ENCODE measurements around the gene KIF16B.
A peak's percentile ranks its signal among the peaks of the same experiment; 100 is the strongest.
"Not testable (repeated sequence)": the region's sequence is repeated elsewhere in the genome, so short reads cannot be mapped to it uniquely, and the experiment has no call there.

KIF16B gene

DNA sequence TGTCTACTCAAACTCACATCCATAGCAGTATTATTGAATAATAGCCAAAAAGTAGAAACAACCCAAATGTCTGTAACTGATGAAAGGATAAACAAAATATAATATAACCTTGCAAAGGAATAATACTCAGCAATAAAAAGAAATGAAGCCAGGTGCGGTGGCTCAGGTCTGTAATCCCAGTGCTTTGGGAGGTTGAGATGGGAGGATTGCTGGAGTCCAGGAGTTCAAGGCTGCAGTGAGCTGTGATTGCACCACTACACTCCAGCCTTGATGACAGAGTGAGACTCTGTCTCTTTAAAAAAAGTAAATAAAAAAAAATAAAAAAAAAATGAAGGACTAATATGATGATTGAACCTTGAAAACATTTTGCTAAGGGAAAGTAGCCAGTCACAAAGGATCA, 22.1 kb upstream of the KIF16B start:
- no peak for DNase-seq (ENCODE audit: low read depth in 2 of 2)

- DNase-seq (ENCODE audit: low read depth in 2 of 2), result no peak
These were observed 16.9 kb upstream of the KIF16B start for GRCh38 chr20:16590041-16590633.

DNA sequence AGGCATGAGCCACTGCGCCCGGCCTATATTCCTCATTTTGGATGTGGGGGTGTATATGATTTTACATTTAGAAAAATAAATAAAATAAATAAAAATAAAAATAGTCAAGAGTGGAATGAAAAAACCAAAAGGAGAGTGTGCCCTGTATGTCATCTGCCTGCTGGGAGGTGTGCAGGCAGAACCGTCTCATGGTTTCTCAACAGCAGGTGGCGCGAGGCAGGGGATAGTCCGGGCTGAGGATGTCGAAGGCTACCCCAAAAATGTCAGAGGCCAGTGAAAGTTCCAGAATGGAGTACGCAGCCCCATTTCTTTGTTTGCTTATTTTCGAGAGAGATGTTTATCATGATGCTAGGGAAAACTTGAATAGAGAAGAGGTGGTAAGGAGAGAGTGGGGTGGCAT, 16.4 kb upstream of the KIF16B start:
- no peak for DNase-seq (ENCODE audit: low read depth in 2 of 2)

- no peak for DNase-seq (ENCODE audit: low read depth in 2 of 2)
These were observed 15.0 kb upstream of the KIF16B start for GRCh38 chr20:16588241-16588640.

GRCh38 chr20:16587066-16587465, 13.8 kb upstream of the KIF16B start:
- DNase-seq (ENCODE audit: low read depth in 2 of 2), result no peak

GRCh38 chr20:16583474-16583873, 10.2 kb upstream of the KIF16B start:
- DNase-seq (ENCODE audit: low read depth in 2 of 2), result no peak

DNA sequence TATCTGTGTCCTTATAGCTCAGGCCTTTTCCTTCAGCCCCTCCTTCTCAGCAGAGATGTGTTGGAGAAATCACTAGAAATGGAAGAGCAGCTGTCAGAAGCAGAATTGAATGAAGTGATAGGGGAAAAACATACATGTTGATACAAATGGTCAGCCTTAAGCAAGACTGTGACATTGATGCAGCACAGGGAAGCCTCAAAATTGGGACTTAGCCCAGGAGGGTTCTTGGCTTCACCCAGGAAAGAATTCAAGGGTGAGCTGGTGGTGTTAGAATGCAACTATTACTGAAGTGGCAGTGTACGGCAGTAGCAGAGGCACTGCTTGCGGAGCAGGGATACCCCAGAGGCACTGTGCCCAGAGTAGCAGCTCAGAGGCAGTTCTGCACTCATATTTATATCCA, 8.0 kb upstream of the KIF16B start:
- DNase-seq (ENCODE audit: low read depth in 2 of 2), result no peak

DNA sequence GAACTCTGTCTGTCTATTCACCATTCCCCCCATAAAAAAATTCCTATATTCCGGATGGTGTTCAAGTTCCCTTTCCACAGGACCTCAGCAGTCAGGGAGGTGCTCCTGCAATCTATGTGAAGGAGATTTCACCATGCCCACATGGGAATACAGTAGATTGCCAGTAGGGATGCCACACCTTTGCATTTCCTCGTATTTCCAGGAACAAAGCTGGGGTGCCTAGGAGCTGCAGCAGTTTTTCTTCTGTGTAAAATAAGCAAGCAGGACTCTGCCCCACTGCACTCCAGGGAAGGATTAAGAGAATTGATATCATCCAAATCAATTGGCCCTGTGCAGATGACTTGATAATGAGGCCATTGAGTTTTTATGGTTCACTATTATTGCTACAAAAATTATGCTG, 7.4 kb upstream of the KIF16B start:
- DNase-seq (ENCODE audit: low read depth in 2 of 2), result no peak

GRCh38 chr20:16580147-16580546, 6.9 kb upstream of the KIF16B start:
- no peak for DNase-seq (ENCODE audit: low read depth in 2 of 2)

DNA sequence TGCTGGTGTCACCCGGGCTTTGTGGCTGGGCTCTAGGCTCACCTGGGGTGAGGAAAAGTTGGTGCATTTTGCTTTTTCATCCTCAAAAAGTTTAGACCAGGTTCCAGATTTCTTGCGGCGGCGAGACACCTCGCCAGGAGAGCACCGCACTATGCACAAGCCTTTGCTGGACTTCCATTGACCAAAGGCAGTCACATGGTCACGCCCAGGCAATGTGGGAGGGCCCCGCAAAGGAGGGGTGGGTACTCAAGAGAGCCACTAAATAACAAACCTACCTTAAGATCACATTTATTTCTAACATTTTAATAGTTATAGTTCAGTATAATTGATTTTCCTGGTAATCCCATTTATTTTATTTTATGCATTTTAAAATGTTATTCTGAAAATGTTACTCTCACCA, 3.0 kb upstream of the KIF16B start:
- no peak for DNase-seq (ENCODE audit: low read depth in 2 of 2)

GRCh38 chr20:16575390-16576140, 2.3 kb upstream of the KIF16B start:
- DNase-seq (ENCODE audit: low read depth in 2 of 2), result no peak

DNA sequence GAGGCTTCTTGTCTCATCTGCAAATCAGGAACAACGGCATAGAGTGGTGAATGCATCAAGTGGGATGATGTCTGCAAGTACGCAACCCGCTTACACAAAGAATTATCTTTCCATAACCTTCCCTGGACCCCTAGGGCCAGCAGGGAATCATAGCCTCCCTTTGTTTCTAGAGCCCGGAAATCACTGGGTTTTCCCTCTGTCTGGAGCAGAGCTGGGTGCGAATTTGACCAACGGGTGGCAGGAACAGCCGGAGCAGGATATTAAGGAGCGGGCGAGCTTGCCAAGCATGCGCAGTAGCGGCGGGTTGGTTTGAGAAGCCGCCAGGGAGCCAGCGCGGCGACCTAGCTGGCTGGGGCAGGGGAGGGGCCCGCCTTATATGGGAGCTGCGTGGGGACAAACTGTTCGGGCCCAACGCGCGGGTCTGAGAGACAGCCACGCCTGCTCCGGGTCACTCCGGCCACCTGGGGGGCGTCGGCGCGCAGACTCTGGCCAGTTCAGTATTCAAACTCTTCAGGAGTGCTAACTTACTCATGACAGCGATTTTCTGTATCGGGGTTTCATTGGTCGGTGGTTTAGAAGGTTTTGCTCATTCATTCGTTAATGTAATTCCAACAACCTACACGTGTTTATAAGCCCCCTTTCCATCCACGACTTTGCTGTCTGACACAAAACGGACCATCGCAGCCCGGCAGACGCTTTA, 1.6 kb upstream of the KIF16B start:
- peak; percentile 23 to 66 for DNase-seq (ENCODE audit: low read depth in 2 of 2)

DNA sequence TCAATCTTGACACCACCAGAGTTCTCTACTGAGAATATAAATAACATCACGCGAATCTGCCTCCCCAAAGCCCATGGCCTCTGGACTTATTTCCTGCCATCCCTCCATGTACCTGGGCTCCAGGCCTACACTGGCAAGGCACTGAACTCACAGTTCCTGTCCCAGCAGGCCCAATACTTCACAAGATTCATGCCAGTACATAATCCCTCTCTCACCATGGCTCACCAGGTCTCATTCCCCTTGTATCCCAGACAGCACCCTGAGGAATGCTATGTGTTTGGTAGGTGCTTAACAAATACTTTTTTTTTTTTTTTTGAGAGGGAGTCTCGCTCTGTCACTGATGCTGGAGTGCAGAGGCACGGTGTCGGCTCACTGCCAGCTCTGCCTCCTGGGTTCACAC, 1.9 kb downstream of the KIF16B start:
- DNase-seq (ENCODE audit: low read depth in 2 of 2), result no peak

GRCh38 chr20:16569246-16570153, 3.7 kb downstream of the KIF16B start:
- DNase-seq (ENCODE audit: low read depth in 2 of 2), result no peak

DNA sequence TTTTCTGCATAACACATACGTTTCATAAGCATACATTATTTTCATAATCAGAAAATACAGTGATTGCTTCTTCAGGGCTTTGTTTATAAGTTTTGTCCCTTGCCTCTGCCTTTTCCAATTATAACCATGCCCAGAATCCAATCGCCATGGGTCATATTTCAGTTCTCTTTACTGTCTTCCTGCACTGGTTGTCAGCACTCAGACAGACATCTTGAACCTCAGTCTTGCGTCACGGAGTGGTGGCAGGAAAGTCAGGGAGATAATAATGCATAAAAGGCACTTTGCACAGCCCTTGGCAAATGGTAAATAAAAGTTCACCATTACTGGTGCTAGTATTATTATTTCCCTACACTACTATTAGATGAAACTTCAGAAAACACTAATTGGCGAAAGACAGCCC, 7.2 kb downstream of the KIF16B start:
- no peak for DNase-seq (ENCODE audit: low read depth in 2 of 2)

DNA sequence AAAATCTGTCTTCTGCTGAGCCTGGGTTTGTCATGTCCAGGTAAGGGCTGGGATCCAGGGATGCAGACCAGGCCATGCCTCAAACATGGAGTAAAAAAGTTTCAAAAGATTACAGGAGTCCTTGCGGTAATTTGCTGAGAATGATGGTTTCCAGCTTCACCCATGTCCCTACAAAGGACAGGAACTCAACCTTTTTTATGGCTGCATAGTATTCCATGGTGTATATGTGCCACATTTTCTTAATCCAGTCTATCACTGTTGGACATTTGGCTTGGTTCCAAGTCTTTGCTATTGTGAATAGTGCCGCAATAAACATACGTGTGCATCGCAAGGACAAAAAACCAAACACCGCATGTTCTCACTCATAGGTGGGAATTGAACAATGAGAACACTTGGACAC, 9.2 kb downstream of the KIF16B start:
- not testable (repeated sequence) for DNase-seq (ENCODE audit: low read depth in 2 of 2)

DNA sequence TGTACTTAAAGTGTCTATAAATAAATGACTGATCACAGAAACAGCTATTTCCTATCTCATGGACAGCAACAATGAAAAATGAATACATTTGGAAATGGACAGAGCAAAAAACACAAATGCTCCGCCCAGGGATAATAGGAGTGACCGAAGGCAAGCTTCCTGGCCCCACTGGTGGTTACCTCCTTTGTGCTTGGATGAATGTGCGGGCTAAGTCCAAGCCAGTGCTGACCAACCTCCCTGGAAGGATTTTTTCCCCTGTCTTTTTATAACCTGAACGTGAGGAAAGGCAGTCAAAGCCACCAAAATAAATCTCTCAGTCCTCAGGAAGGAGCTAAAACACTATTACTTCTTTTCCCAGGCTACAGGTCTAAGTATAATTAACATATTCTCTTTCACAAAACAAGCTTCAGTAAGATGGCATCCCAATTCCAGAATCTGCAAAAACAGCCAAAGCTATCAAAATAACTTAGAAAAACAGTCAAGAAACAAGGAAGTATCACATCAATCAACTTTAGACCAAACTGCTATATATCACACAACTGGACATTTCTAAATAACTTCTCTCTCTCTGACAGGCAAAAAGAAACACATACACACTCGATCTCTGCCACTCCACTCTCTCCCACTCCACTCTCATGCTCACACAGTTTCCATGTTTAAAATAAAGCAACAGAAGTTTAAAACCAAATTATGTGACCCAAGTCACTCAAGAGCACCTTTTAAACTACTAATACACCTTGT, 10.0 kb downstream of the KIF16B start:
- DNase-seq (ENCODE audit: low read depth in 2 of 2), result no peak

DNA sequence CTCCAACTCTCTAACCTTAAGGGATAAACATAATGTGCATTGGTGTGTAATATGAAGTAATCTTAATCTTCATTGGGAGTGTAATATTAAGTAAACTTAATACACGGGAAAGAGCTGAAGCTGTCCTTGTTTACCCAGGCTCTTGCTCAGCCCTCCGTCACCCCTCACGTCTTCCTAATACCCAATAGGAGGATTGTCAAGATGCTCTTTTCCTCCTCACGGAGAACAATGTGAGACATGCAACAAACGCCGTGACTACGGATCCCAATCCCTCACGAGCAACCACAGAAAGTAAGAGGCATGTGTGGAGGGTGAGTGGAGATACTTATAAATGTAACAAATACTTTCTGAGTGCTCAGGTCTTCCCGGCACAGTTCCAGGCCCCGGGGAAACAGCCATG, 11.0 kb downstream of the KIF16B start:
- no peak for DNase-seq (ENCODE audit: low read depth in 2 of 2)

- no peak for DNase-seq (ENCODE audit: low read depth in 2 of 2)
These were observed 12.6 kb downstream of the KIF16B start for GRCh38 chr20:16560661-16561060.

DNA sequence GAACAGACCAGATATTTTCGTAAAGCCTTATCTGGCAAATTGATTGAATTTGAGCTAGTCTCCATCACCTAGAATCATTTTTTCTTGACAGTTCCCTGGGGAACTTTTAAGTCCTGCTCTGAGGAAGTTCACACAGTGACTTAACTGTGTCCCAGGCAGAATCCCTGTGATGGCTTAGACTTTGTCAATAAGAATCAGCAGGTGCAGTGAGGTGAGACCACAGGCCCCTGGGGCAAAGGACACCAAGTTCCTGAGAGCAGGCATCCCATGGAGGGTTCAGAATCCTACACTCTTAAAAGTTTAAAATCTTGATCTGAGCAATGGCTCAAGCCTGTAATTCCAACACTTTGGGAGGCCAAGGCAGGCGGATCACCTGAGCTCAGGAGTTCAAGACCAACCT, 13.0 kb downstream of the KIF16B start:
- DNase-seq (ENCODE audit: low read depth in 2 of 2), result no peak

DNA sequence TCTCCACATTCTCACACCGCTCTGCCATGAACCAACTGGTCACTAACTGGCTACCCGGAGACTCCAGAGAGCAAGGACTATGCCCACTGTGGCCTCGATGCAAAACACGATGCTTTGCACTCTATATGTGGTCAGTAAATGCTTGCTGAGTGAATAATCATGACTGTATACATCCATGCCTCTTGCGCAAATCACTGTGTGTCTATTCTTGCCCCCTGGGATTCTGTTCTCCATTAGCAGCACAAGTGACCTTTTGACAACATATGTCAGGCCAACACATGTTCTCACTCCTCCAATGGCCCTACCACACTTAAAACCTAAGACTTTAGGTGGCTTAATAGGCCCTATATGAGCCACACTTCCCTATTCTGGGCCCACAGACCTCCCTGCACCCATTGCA, 16.9 kb downstream of the KIF16B start:
- DNase-seq (ENCODE audit: low read depth in 2 of 2), result no peak
